Liver (tissue), 9 donors: ENCODE data around the gene PDE4C. TPM values are rescaled to one million over a fixed set of nuclear protein-coding genes. Genes with fewer than 3 reads are reported as not detected.

Experiments used
- DNase-seq: peaks from one replicate; pipeline ENCODE4 v3.0.0-alpha.2; 2017; ENCODE audit warnings: low spot score
- H3K27ac ChIP-seq, 2 donors: one replicate each; pipeline ENCODE4 v1.7.0; 2013; ENCODE audit warnings: inconsistent platforms in 2 of 2, low read length in 2 of 2, control low read depth in 1 of 2, low read depth in 1 of 2, mild to moderate bottlenecking in 1 of 2
- H3K27me3 ChIP-seq, 4 donors: one replicate each; pipeline versions ENCODE4 v1.6.1 to v1.7.0; 2013; ENCODE audit warnings: low read length in 3 of 4, inconsistent platforms in 1 of 4, mild to moderate bottlenecking in 1 of 4, moderate library complexity in 1 of 4; ENCODE audit not compliant: control insufficient read depth in 4 of 4, insufficient read depth in 4 of 4
- H3K36me3 ChIP-seq, 4 donors: one replicate each; pipeline versions ENCODE4 v1.6.1 to v1.7.0; 2013; ENCODE audit warnings: low read length in 3 of 4, mild to moderate bottlenecking in 3 of 4, low read depth in 1 of 4, moderate library complexity in 1 of 4; ENCODE audit not compliant: control insufficient read depth in 4 of 4, insufficient read depth in 3 of 4
- H3K4me1 ChIP-seq, 4 donors: one replicate each; pipeline versions ENCODE4 v1.6.1 to v1.7.0; 2013; ENCODE audit warnings: low read length in 3 of 4, mild to moderate bottlenecking in 3 of 4, moderate library complexity in 1 of 4; ENCODE audit not compliant: control insufficient read depth in 4 of 4, insufficient read depth in 4 of 4
- H3K4me3 ChIP-seq, 3 donors: one replicate each; pipeline versions ENCODE4 v1.6.1 to v1.7.0; 2013; ENCODE audit warnings: low read length in 3 of 3, control low read depth in 1 of 3, low read depth in 1 of 3, mild to moderate bottlenecking in 1 of 3
- H3K9ac ChIP-seq, 2 donors: one replicate each; pipeline ENCODE4 v1.7.0; 2013; ENCODE audit warnings: low read length in 2 of 2, mild to moderate bottlenecking in 2 of 2, moderate library complexity in 2 of 2, control low read depth in 1 of 2, low read depth in 1 of 2
- H3K9me3 ChIP-seq, 4 donors: one replicate each; pipeline versions ENCODE4 v1.6.1 to v1.7.0; 2013; ENCODE audit warnings: low read length in 3 of 4; ENCODE audit not compliant: control insufficient read depth in 4 of 4
- ATF3 ChIP-seq: IDR thresholded peaks from 2 replicates; pipeline ENCODE4 v1.6.1; 2016; ENCODE audit warnings: antibody characterized with exemption
- CTCF ChIP-seq: fragments of 150-350 bp; IDR thresholded peaks from 2 replicates; pipeline ENCODE4 v1.5.1; 2017; ENCODE audit warnings: improper control_type of control experiment, low read depth, low read length; ENCODE audit not compliant: missing input control
- EGR1 ChIP-seq, 2 donors: IDR thresholded peaks; 2 replicates each; pipeline ENCODE4 v1.6.1; 2016 to 2018; ENCODE audit warnings: antibody characterized with exemption in 2 of 2, low read depth in 2 of 2
- FOXA1 ChIP-seq: IDR thresholded peaks from 2 replicates; pipeline ENCODE4 v1.6.1; 2016; ENCODE audit warnings: antibody characterized with exemption
- FOXA2 ChIP-seq: IDR thresholded peaks from 2 replicates; pipeline ENCODE4 v1.6.1; 2016; ENCODE audit warnings: antibody characterized with exemption
- GABPA ChIP-seq, 2 donors: IDR thresholded peaks in 1 of 2; conservative IDR thresholded peaks in 1 of 2; 2 replicates each; pipeline ENCODE4 v1.6.1; 2016; ENCODE audit warnings: antibody characterized with exemption in 2 of 2, mild to moderate bottlenecking in 1 of 2, moderate library complexity in 1 of 2
- HNF4A ChIP-seq, 2 donors: conservative IDR thresholded peaks; 2 replicates each; pipeline ENCODE4 v1.6.1; 2016; ENCODE audit warnings: antibody characterized with exemption in 2 of 2, mild to moderate bottlenecking in 2 of 2
- HNF4G ChIP-seq: IDR thresholded peaks from 2 replicates; pipeline ENCODE4 v1.6.1; 2016; ENCODE audit warnings: antibody characterized with exemption
- MAX ChIP-seq: IDR thresholded peaks from 2 replicates; pipeline ENCODE4 v1.6.1; 2016; ENCODE audit warnings: antibody characterized with exemption
- NR2F2 ChIP-seq: IDR thresholded peaks from 2 replicates; pipeline ENCODE4 v1.6.1; 2016; ENCODE audit warnings: antibody characterized with exemption
- RAD21 ChIP-seq, 2 donors: IDR thresholded peaks; 2 replicates each; pipeline ENCODE4 v1.6.1; 2016; ENCODE audit warnings: antibody characterized with exemption in 2 of 2, mild to moderate bottlenecking in 2 of 2
- REST ChIP-seq: IDR thresholded peaks from 2 replicates; pipeline ENCODE4 v1.6.1; 2016; ENCODE audit warnings: antibody characterized with exemption, mild to moderate bottlenecking
- SP1 ChIP-seq: IDR thresholded peaks from 2 replicates; pipeline ENCODE4 v1.6.1; 2018; ENCODE audit warnings: antibody characterized with exemption, mild to moderate bottlenecking
- TAF1 ChIP-seq: conservative IDR thresholded peaks from 2 replicates; pipeline ENCODE4 v1.6.1; 2016; ENCODE audit warnings: antibody characterized with exemption, mild to moderate bottlenecking
- ZBTB33 ChIP-seq: IDR thresholded peaks from 2 replicates; pipeline ENCODE4 v1.6.1; 2016; ENCODE audit warnings: antibody characterized with exemption
- WGBS: extraction: QIAGEN DNeasy Blood & Tissue Kit; methylation state at CpG from one replicate; pipeline ENCODE4 v1.1.7; 2013; 5-methylcytosine and 5-hydroxymethylcytosine counted together
- polyA plus RNA-seq, 2 donors: library from polyadenylated mRNA; stranded (reverse) in 1 of 2; unstranded in 1 of 2; fragments of 200-250 nt in 1 of 2; fragments of >200 nt in 1 of 2; fragmentation: Nextera tagmentation in 1 of 2; extraction: Ambion mirVana in 1 of 2; gene quantifications; one replicate each; pipeline versions ENCODE4 v1.2.1 to v1.2.3, GENCODE V29; 2013 to 2015
- total RNA-seq, 2 donors: library from RNA; depleted of rRNA; stranded (reverse); fragments of >200 nt; gene quantifications; one replicate each; pipeline ENCODE4 v1.2.3, GENCODE V29; 2014
- donor health status: healthy.
- donor health status: healthy.
- donor health status: healthy.
- donor health status: healthy.
- donor health status: healthy.

Gene PDE4C
- total and polyA plus RNA-seq, 4 donors, result 0.23 to 0.75 (median 0.51) TPM; not detected in 1

- Histone ChIP-seq H3K27me3 (no peaks in the 10 kb centered on the region), H3K4me3 (no peak overlapping the region), H3K9me3 (no peaks in the 10 kb centered on the region), H3K36me3 (peaks cover 0 to 7% (median 4%) of the 10 kb centered on the region in 4 donors), H3K4me1 (peaks cover 7 to 20% (median 13%) of the 10 kb centered on the region in 4 donors), H3K27ac (no peak overlapping the region), H3K9ac (no peak overlapping the region)
- WGBS, result 92% methylated on average over 24 of the region's 24 CpGs
- TF ChIP-seq TAF1 (no peak), FOXA1 (no peak), ATF3 (no peak), EGR1 (IDR thresholded peaks at IDR 0.05; ENCODE audit: low read depth in 2 of 2) (no peak), MAX (no peak), RAD21 (IDR thresholded peaks at IDR 0.05) (no peak), REST (no peak), GABPA (IDR thresholded peaks at IDR 0.05 in 1 of 2, conservative IDR thresholded peaks at IDR 0.05 in 1 of 2) (no peak), NR2F2 (no peak), ZBTB33 (no peak), HNF4A (conservative IDR thresholded peaks at IDR 0.05) (no peak), FOXA2 (no peak)
- no peak for DNase-seq
These were observed 23.9 kb downstream of the PDE4C start for GRCh38 chr19:18202397-18202777.

- no peaks in the 10 kb centered on the region for H3K27me3 ChIP-seq
- no peaks in the 10 kb centered on the region for H3K9me3 ChIP-seq
- no peak overlapping the region for H3K9ac ChIP-seq
- TF ChIP-seq HNF4A (conservative IDR thresholded peaks at IDR 0.05), result no peak
- TF ChIP-seq MAX, result no peak
- TF ChIP-seq FOXA1, result no peak
- TF ChIP-seq CTCF, result no peak
- no peak for TF ChIP-seq EGR1 (IDR thresholded peaks at IDR 0.05; ENCODE audit: low read depth in 2 of 2)
- no peak for TF ChIP-seq HNF4G
- no peak for TF ChIP-seq FOXA2
- TF ChIP-seq SP1, result no peak
- TF ChIP-seq RAD21 (IDR thresholded peaks at IDR 0.05), result no peak
- peaks cover 13 to 20% (median 17%) of the 10 kb centered on the region in 4 donors for H3K4me1 ChIP-seq
- H3K36me3 ChIP-seq, result peaks cover 0 to 12% (median 4%) of the 10 kb centered on the region in 4 donors
- DNase-seq, result no peak
- WGBS, result 94% methylated on average over 6 of the region's 6 CpGs
- H3K27ac ChIP-seq, result no peak overlapping the region
- H3K4me3 ChIP-seq, result no peak overlapping the region
These were observed 27.9 kb downstream of the PDE4C start for GRCh38 chr19:18198374-18198773.
